LoVo (cell line): ENCODE results near the gene ACKR4.

Source experiments
- DNase-seq: peaks from one replicate; pipeline ENCODE4 v3.0.0-alpha.2; 2016; ENCODE audit warnings: low spot score

The ACKR4 gene

GRCh38 chr3:132641837-132642538, 44.9 kb downstream of the ACKR4 start:
- peak; percentile 56 for DNase-seq

- no peak for DNase-seq
Measured at GRCh38 chr3:132642539-132642847, 45.4 kb downstream of the ACKR4 start.

GRCh38 chr3:132643366-132643765, 46.3 kb downstream of the ACKR4 start:
- DNase-seq, result no peak

GRCh38 chr3:132645058-132645457, 48.0 kb downstream of the ACKR4 start:
- no peak for DNase-seq

- no peak for DNase-seq
Measured at GRCh38 chr3:132650153-132650552, 53.1 kb downstream of the ACKR4 start.
